ENCODE measurements around the gene IQSEC3.

Gene IQSEC3

GRCh38 chr12:197347-197746, 130.8 kb downstream of the IQSEC3 start:
- DNase-seq (ENCODE audit: low read depth in 2 of 2): no peak

DNA sequence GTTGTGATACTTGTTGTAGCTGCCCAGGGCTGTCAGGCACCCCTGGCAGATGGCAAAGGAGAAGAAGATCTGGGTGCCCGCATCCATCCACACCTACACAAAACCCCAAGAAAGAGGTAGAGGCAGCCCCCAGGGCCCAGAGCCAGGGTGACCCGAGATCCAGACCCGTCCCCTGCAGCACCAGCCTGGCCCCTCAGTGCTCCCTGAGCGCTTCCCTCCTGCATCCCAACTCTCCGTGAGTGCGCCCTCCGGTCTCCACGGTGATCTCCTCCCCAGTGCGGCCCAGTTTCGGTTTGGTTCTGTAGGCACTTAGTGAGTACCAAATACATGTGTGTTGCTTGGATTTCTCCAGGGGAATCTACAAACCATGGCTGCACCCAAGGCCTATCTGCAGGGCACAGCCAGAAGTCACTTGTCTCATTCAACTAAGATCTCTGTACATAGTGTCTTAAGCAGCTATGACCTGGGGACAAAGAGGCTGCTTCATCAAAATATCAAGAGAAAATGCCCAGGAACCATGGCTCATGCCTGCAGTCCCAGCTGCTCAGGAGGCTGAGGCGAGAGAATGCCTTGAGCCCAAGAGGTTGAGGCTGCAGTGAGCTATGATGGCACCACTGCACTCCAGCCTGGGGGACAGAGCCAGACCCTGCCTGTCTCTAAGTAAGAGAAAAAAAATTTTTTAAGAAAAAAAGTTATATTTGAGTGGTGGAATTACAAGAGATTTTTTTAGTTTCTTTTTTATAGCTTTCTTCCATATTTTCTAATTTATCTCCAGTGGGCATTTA, 131.5 kb downstream of the IQSEC3 start:
- DNase-seq (ENCODE audit: low read depth in 2 of 2): no peak

GRCh38 chr12:198705-199104, 132.1 kb downstream of the IQSEC3 start:
- no peak for DNase-seq (ENCODE audit: low read depth in 2 of 2)

GRCh38 chr12:201361-201760, 134.8 kb downstream of the IQSEC3 start:
- DNase-seq (ENCODE audit: low read depth in 2 of 2): no peak

DNA sequence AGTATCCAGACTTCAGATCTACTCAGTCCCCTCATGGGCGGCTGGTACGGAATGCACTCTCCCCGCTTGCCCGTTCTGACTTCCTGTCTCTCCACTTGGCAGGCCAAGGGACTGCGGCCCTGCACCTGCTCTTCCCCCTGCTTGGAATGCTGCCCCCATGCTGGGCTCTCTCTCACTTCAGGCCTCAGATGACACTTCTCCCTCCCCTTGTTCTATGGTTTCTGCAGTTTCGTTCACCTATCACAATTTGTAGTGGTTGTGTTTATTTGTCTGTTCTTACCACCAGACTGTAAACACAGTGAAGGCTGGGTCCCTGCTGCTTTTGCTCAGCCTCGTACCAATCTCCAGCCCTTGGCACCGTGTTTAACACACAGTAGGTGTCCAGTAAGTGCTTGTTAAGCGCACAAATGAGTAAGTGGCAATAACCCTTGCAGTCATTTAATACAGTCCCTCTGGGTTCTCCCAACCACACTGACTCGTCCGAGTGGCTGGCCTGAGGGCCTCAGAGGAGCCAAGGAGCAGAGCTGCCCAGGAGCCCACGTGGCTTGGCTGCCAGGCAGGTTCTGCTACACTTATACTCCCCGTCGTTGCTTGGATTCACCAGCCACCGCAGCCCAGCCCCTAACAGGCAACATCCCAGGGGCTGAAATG, 135.6 kb downstream of the IQSEC3 start:
- no peak for DNase-seq (ENCODE audit: low read depth in 2 of 2)

DNA sequence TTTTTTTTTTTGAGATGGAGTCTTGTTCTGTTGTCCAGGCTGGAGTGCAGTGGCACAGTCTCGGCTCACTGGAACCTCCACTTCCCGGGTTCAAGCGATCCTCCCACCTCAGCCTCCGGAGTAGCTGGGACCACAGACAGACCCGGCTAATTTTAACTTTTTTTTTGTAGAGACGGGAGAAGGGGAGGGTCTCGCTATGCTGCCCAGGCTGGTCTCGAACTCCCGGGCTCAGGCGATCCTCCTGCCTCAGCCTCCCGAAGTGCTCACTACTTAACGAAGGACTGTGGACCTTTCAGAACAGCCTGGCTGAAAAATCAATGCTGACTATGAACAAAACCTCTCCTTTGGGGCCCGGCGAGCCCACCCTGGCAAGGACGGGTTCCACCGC, 136.5 kb downstream of the IQSEC3 start:
- no peak for DNase-seq (ENCODE audit: low read depth in 2 of 2)

GRCh38 chr12:203462-204260, 137.1 kb downstream of the IQSEC3 start:
- DNase-seq (ENCODE audit: low read depth in 2 of 2): no peak

GRCh38 chr12:204261-204678, 137.7 kb downstream of the IQSEC3 start:
- DNase-seq (ENCODE audit: low read depth in 2 of 2): no peak

- DNase-seq (ENCODE audit: low read depth in 2 of 2): no peak
Measured at GRCh38 chr12:205026-205425, 138.5 kb downstream of the IQSEC3 start.

DNA sequence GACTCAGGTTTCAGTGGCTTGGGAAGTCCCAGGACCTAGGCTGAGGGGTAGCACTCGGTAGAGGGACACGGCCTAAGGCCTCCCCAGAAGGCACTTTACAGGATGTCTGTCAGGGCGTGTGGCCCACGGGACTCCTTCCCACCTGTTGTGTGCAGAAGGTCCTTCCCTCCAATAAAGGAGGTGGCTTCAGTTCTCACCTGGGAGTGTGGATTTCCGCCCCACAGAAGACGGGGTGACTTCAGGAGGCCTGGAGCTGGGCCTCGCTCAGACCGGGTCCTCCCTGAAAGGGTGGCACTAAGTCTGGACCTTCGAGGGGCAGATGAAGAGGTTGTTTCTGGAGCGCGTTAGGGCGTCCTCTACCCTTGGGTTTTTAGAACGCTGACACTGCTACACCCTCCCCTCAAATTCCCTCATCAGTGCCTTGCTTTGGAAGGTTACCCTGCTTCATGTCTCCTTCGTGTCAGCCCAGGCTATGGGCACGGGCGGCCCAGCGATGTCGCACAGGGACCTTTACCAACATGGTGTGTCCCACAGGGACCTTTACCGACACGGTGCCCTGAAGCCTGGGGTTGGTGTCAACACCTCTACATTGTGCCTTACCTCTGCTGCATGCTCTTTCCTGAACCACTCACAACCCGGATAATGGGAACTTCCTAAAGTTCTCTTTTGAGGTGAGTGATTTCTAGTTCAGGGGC, 140.3 kb downstream of the IQSEC3 start:
- DNase-seq (ENCODE audit: low read depth in 2 of 2): no peak

DNA sequence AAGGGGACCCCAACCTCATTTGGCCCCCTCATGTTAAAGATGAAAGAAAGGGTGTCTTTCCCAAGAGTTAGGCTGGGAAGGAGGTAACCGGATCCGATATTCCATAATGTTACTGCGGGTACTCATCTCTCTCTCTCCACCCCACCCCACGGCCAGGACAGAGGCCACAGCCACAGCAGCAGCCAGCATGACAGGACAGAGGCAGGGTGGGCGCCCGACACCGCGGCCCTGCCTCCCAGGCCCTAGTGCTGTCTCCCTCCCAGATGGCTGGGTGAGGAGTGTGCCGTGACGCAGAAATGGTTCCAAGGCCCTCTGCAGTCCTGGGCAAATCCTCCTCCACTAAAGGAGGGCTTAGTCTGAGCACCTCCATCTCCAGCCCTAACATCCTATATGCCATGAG, 141.2 kb downstream of the IQSEC3 start:
- no peak for DNase-seq (ENCODE audit: low read depth in 2 of 2)

DNA sequence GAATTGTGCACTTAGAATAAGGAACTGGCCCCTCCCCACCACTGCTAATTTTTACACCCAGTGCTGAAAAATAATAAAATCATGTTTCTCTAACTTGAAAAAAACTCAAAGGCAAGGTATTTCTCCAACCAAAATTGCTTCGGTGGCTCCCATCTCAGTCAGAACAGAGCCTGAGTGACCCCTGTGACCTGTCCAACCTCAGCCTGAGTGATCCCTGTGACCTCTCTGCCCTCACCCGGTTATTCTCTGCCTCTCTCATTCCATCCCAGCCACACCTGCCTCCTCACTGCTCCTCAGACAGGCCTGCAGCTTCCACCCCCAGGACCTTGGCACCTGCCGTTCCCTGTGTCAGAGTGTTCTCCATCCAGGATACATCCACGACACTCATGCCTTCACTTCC, 142.2 kb downstream of the IQSEC3 start:
- DNase-seq (ENCODE audit: low read depth in 2 of 2): no peak

GRCh38 chr12:209246-209645, 142.7 kb downstream of the IQSEC3 start:
- DNase-seq (ENCODE audit: low read depth in 2 of 2): no peak

GRCh38 chr12:209851-210250, 143.3 kb downstream of the IQSEC3 start:
- no peak for DNase-seq (ENCODE audit: low read depth in 2 of 2)

GRCh38 chr12:210277-211141, 143.9 kb downstream of the IQSEC3 start:
- no peak for DNase-seq (ENCODE audit: low read depth in 2 of 2)

- DNase-seq (ENCODE audit: low read depth in 2 of 2): no peak
Measured at GRCh38 chr12:211142-211465, 144.5 kb downstream of the IQSEC3 start.

DNA sequence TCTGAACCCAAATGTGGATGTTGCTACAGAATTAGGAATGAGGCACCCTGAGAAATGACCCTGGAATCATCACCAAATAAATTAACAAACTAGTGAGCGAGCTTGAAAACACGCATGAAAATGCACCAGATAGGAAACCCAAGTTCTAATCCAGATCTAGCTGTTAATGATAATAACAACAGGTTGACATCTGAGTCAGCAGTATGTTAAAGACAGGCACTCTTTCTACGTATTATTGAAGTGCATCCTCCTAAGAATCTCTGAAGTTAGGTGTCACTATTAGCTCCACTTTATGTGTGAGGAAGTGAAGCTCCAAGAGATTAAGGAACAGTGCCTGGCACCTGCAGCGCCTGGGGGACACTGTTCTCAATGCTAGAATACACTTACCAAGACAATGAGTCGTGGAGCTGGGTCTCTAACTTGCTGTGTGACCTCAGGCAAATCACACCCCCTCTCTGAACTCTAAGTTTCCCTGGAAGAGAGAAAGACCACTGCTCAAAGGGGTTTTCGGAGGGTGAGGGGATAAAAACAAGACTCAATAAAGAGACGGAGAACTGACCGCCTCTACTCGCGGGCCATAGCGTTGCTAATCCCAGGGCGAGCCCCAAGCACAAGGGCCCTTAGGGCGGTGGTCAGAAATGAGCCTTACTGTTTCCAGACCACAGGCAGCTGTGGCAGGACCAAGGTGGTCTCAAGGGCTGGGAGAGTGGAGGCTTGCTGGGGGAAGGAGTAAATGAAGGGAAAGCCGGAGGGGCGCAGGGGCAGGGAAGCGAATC, 145.3 kb downstream of the IQSEC3 start:
- DNase-seq (ENCODE audit: low read depth in 2 of 2): no peak

DNA sequence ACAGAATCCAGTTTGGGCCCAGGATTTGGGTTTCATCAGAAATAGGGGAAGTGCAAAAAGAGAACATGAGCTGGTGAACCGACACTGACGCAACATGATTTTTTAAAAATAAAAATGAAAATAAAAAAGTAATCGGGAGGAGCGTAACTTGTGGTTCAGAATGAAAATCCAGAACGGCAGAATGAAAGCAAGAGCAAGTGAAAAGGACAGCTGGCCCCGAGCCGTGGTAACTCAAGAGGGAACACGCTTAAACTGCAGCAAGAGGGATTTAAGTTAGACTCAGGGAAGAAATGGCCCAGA, 145.8 kb downstream of the IQSEC3 start:
- DNase-seq (ENCODE audit: low read depth in 2 of 2): no peak

DNA sequence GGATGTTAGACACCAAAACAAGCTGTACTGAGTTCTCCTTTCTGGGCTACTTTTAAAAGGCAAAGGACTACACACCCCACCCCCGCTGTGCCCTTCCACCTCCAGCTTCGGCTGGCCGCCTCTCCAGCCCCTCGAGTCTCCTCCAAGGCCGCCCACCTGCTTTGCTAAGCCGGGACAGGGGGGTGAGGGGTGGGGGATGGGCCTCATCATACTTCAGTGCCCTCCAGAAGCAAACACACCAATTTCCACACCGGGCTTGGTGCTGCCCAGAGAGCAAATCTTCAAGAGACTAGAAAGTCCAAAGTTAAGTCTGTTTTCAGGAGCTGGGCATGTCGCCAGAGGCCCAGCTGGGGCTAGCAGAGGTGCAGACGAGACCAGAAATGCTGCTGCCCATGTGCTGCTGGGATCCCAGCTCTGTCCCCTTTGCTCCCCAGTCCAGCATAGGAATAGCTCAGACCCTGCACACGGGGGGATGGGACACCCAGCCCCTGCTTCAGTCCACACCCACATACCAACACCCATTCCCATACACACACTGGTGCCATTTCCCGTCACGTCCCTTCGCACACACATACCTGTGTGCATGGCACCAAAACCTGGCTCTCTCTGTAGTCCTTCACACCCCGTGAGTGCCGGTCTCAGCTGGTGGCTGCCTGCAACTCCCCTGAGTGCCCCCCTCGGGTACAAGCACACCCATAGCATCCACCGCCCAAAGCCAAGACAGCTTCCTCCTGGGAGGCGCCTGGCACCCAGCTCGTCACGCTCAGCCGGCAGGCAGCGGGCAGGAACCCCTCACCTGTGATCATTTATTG, 146.4 kb downstream of the IQSEC3 start:
- DNase-seq (ENCODE audit: low read depth in 2 of 2): no peak

DNA sequence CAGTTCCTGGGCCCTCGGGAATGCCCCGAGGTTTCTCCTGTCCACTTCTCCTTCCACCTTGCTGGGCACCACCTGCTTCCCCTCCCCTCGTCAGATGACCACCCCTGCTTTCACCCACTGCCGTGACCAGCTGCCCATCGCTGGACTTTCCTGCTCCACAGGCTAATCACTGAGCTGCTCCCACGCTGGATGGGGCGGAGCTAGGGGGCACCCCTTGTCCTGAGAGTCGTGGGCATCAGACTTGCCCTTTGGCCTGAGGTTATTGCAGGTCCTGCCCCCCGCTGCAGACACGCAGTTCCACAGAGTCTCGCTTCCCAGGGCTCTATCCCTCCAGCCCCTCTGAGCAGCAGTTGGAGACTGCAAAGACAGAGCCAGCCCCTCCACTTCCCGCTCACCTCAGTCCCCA, 147.0 kb downstream of the IQSEC3 start:
- DNase-seq (ENCODE audit: low read depth in 2 of 2): no peak
